GM12874 (cell line): ENCODE results near the gene ARID4B.

Source experiments
- TF ChIP-seq, protein P1 (sequence below): IDR thresholded peaks from 2 replicates; pipeline ENCODE4 v1.5.1; 2011; ENCODE audit warnings: low read depth, mild to moderate bottlenecking, control low read depth, low read length, moderate library complexity; ENCODE audit not compliant: insufficient read depth

The ARID4B gene

DNA sequence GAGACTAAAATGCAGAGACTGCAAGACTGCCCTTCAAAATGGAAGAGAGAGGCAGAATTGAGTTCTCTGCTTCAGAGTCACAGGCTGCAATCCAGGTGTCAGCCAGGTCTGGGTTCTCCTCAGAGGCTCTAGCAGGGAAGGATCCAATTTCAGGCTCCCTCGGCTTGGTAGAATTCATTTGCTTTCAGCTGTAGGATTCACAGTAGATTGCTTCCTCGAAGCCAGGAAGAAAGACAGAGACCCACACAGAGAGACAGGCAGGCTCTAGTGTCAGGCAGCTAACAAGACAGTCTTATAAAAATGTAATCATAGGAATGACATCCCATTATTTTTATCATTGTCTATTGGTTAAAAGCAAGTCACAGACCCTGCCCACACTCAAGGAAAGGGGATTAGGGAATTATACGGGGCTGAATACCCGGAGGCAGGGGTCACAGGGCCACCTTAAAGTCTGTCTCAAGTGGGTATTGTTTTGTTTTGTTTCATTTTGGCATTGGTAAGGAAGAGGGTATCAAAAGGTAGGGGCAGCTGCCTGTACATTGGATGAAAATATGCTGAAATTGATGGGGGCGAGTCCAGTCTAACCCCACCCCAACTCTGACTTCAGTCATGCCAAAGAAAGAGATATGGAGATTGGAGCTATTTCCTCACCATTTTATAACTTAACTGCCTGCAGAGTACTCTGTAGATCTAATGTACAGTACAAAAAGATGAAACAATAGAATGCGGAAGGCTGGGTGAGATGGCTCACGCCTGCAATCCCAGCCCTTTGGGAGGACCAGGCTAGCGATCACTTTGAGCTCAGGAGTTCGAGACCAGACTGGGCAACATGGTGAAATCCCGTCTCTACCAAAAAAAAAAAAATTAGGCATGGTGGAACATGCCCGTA lies 29.8 kb upstream of the ARID4B start:
- TF ChIP-seq, protein P1, sequence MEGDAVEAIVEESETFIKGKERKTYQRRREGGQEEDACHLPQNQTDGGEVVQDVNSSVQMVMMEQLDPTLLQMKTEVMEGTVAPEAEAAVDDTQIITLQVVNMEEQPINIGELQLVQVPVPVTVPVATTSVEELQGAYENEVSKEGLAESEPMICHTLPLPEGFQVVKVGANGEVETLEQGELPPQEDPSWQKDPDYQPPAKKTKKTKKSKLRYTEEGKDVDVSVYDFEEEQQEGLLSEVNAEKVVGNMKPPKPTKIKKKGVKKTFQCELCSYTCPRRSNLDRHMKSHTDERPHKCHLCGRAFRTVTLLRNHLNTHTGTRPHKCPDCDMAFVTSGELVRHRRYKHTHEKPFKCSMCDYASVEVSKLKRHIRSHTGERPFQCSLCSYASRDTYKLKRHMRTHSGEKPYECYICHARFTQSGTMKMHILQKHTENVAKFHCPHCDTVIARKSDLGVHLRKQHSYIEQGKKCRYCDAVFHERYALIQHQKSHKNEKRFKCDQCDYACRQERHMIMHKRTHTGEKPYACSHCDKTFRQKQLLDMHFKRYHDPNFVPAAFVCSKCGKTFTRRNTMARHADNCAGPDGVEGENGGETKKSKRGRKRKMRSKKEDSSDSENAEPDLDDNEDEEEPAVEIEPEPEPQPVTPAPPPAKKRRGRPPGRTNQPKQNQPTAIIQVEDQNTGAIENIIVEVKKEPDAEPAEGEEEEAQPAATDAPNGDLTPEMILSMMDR = no peak

DNA sequence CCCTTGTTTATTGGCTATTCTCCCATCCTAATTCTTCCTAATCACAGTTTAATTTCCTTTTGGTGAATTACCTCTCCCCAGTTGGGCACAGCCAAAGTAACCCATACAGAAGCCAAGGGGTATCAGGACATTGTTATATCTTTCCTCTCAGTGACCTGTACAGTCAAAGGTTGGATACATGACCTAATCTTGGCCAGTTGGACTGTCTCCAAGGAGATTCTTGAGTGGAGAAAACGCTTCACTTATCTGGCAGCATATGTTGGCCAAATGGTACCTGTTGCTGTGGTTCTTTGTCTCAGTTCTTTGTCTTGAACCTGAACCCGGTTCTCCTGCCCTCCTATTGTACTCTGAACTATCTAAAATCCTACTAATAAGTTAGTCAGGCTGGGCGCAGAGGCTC lies 23.9 kb upstream of the ARID4B start:
- TF ChIP-seq, protein P1 = no peak

DNA sequence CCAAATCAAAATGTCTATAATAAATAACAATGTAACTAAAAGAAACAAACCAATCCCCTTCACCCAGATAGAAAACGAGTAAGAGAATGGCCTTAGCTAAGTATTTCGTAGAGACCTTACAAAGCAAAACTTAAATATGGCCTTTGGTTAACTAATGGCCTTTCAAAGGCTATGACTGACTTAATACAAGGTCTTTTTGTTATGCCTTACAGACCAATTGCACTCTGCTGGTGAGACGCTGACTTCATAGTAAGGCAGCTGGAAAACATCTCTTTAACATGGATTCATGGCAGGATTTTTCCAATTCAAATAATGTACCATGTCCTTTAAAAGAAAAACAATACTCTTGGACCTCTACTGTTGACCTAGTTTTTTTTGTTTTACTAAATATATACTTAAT lies 23.5 kb upstream of the ARID4B start:
- TF ChIP-seq, protein P1 = no peak

DNA sequence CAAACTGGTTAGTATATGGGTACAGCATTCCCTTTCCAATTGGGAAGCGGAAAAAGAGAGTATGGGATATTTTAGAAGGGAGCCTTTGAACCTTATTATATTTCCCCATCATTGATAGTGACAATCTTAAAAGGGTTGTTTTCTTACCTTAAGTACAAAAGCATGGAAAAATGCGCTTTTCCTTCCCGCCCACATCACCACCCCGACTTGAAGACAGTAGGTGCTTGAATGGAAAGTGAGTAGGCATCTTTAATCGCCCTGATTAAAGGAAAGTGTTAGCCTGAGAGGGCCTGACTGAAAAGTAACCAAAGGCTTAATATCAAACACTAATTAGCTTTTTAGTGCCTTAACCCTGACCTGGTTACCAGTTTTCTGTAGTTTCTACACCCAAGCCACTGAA lies 15.7 kb upstream of the ARID4B start:
- TF ChIP-seq, protein P1 = no peak

DNA sequence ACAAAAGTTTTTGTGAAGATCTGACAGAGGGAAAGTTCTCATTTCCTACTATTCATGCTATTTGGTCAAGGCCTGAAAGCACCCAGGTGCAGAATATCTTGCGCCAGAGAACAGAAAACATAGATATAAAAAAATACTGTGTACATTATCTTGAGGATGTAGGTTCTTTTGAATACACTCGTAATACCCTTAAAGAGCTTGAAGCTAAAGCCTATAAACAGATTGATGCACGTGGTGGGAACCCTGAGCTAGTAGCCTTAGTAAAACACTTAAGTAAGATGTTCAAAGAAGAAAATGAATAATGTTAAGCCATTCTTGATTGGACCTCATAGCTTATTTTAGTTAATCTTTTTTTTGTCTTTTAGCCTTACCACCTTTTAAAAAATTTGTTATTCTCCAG lies 14.5 kb upstream of the ARID4B start:
- TF ChIP-seq, protein P1 = no peak

DNA sequence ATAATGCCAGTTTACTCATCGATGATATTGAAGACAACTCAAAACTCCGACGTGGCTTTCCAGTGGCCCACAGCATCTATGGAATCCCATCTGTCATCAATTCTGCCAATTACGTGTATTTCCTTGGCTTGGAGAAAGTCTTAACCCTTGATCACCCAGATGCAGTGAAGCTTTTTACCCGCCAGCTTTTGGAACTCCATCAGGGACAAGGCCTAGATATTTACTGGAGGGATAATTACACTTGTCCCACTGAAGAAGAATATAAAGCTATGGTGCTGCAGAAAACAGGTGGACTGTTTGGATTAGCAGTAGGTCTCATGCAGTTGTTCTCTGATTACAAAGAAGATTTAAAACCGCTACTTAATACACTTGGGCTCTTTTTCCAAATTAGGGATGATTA lies 14.1 kb upstream of the ARID4B start:
- TF ChIP-seq, protein P1 = no peak

DNA sequence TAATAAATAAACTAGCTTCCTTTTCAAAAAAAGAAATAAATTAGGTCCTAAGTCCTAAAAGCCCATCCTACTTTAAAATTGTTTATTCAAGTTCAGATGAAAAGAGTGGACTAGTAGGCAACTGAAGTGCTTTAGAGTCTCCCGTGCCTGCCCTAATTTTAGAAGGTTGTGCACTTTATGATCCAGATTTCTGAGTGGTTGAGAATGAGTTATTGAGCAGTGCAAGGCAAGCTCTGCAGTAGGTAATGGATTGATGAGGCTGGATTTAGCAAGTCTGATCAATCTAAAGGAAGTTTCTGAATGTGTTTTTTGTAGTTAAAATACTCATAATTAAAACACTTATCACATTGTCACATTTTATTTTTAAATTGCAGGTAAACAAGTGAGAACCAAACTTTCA lies 13.4 kb upstream of the ARID4B start:
- TF ChIP-seq, protein P1 = no peak
